Measurements from ENCODE around the gene LYZL4.

The LYZL4 gene

GRCh38 chr3:42434777-42435380, 24.5 kb upstream of the LYZL4 start:
- Histone ChIP-seq H2AK5ac (ENCODE audit: low read length) (no peak overlapping the region), H3K23ac (ENCODE audit: low read length) (no peak overlapping the region), H3K9ac (ENCODE audit: low read length) (no peak overlapping the region), H3K36me3 (ENCODE audit: control insufficient read depth, insufficient read depth, low read length) (no peaks in the 10 kb centered on the region), H3K79me1 (ENCODE audit: low read length) (no peaks in the 10 kb centered on the region), H3K4me3 (ENCODE audit: low read length) (no peak overlapping the region), H3K4me2 (ENCODE audit: low read length) (no peak overlapping the region), H2BK5ac (ENCODE audit: low read length) (no peak overlapping the region), H4K8ac (ENCODE audit: low read depth, low read length) (no peak overlapping the region), H3K18ac (ENCODE audit: low read length) (no peak overlapping the region), H3K4me1 (ENCODE audit: control insufficient read depth, low read depth, low read length) (no peaks in the 10 kb centered on the region), H3K27me3 (ENCODE audit: insufficient read depth, low read length, poor library complexity) (no peaks in the 10 kb centered on the region), H3K4ac (ENCODE audit: low read depth, low read length) (no peak overlapping the region), H2BK120ac (ENCODE audit: low read depth, low read length) (no peak overlapping the region), H3K56ac (ENCODE audit: low read length) (no peak overlapping the region), H3K79me2 (ENCODE audit: control insufficient read depth, insufficient read depth, low read length) (no peaks in the 10 kb centered on the region), H2BK15ac (replicated peaks; ENCODE audit: low read depth) (no peak overlapping the region), H4K5ac (ENCODE audit: low read length) (no peak overlapping the region), H3K27ac (ENCODE audit: low read depth, low read length) (no peak overlapping the region)
- DNase-seq = no peak
- WGBS (ENCODE audit: extremely low coverage, insufficient coverage, low lambda C conversion rate) = no CpG with 5 or more reads among the region's 5 CpGs

GRCh38 chr3:42432485-42432884, 22.1 kb upstream of the LYZL4 start:
- no peak overlapping the region for H3K9ac ChIP-seq (ENCODE audit: low read length)
- H3K36me3 ChIP-seq (ENCODE audit: control insufficient read depth, insufficient read depth, low read length) = no peaks in the 10 kb centered on the region
- H3K27ac ChIP-seq (ENCODE audit: low read depth, low read length) = no peak overlapping the region
- H3K4me2 ChIP-seq (ENCODE audit: low read length) = no peak overlapping the region
- no peak overlapping the region for H3K4me3 ChIP-seq (ENCODE audit: low read length)
- H3K23ac ChIP-seq (ENCODE audit: low read length) = no peak overlapping the region
- no peaks in the 10 kb centered on the region for H3K4me1 ChIP-seq (ENCODE audit: control insufficient read depth, low read depth, low read length)
- H3K27me3 ChIP-seq (ENCODE audit: insufficient read depth, low read length, poor library complexity) = no peaks in the 10 kb centered on the region
- H4K8ac ChIP-seq (ENCODE audit: low read depth, low read length) = no peak overlapping the region
- H2BK15ac ChIP-seq (replicated peaks; ENCODE audit: low read depth) = no peak overlapping the region
- H3K18ac ChIP-seq (ENCODE audit: low read length) = no peak overlapping the region
- no peak overlapping the region for H3K56ac ChIP-seq (ENCODE audit: low read length)
- H3K79me1 ChIP-seq (ENCODE audit: low read length) = no peaks in the 10 kb centered on the region
- no peak overlapping the region for H3K4ac ChIP-seq (ENCODE audit: low read depth, low read length)
- H4K5ac ChIP-seq (ENCODE audit: low read length) = no peak overlapping the region
- H2BK120ac ChIP-seq (ENCODE audit: low read depth, low read length) = no peak overlapping the region
- H2AK5ac ChIP-seq (ENCODE audit: low read length) = no peak overlapping the region
- no CpG with 5 or more reads among the region's 2 CpGs for WGBS (ENCODE audit: extremely low coverage, insufficient coverage, low lambda C conversion rate)
- DNase-seq = no peak
- H2BK5ac ChIP-seq (ENCODE audit: low read length) = no peak overlapping the region
- H3K79me2 ChIP-seq (ENCODE audit: control insufficient read depth, insufficient read depth, low read length) = no peaks in the 10 kb centered on the region

GRCh38 chr3:42430781-42431532, 20.5 kb upstream of the LYZL4 start:
- H3K36me3 ChIP-seq (ENCODE audit: control insufficient read depth, insufficient read depth, low read length) = no peaks in the 10 kb centered on the region

GRCh38 chr3:42428830-42429229, 18.4 kb upstream of the LYZL4 start:
- Histone ChIP-seq H3K79me2 (ENCODE audit: control insufficient read depth, insufficient read depth, low read length) (no peaks in the 10 kb centered on the region), H3K36me3 (ENCODE audit: control insufficient read depth, insufficient read depth, low read length) (no peaks in the 10 kb centered on the region), H3K27ac (ENCODE audit: low read depth, low read length) (no peak overlapping the region), H3K23ac (ENCODE audit: low read length) (no peak overlapping the region), H3K4me1 (ENCODE audit: control insufficient read depth, low read depth, low read length) (no peaks in the 10 kb centered on the region), H2AK5ac (ENCODE audit: low read length) (no peak overlapping the region), H2BK15ac (replicated peaks; ENCODE audit: low read depth) (no peak overlapping the region), H2BK5ac (ENCODE audit: low read length) (no peak overlapping the region), H4K5ac (ENCODE audit: low read length) (no peak overlapping the region), H4K8ac (ENCODE audit: low read depth, low read length) (no peak overlapping the region), H3K56ac (ENCODE audit: low read length) (no peak overlapping the region), H2BK120ac (ENCODE audit: low read depth, low read length) (no peak overlapping the region), H3K27me3 (ENCODE audit: insufficient read depth, low read length, poor library complexity) (no peaks in the 10 kb centered on the region), H3K4ac (ENCODE audit: low read depth, low read length) (no peak overlapping the region), H3K18ac (ENCODE audit: low read length) (no peak overlapping the region), H3K4me2 (ENCODE audit: low read length) (no peak overlapping the region), H3K4me3 (ENCODE audit: low read length) (no peak overlapping the region), H3K79me1 (ENCODE audit: low read length) (no peaks in the 10 kb centered on the region), H3K9ac (ENCODE audit: low read length) (no peak overlapping the region)
- no peak for DNase-seq
- no CpG with 5 or more reads among the region's 2 CpGs for WGBS (ENCODE audit: extremely low coverage, insufficient coverage, low lambda C conversion rate)

More at GRCh38 chr3:42430781-42431532, 20.5 kb upstream of the LYZL4 start:
- H2BK120ac ChIP-seq (ENCODE audit: low read depth, low read length) = no peak overlapping the region
- no peak overlapping the region for H3K4me2 ChIP-seq (ENCODE audit: low read length)
- no peak overlapping the region for H2AK5ac ChIP-seq (ENCODE audit: low read length)
- no CpG with 5 or more reads among the region's 7 CpGs for WGBS (ENCODE audit: extremely low coverage, insufficient coverage, low lambda C conversion rate)
- no peak for DNase-seq
- no peak overlapping the region for H4K5ac ChIP-seq (ENCODE audit: low read length)
- no peak overlapping the region for H3K4me3 ChIP-seq (ENCODE audit: low read length)
- H3K56ac ChIP-seq (ENCODE audit: low read length) = no peak overlapping the region
- H3K27ac ChIP-seq (ENCODE audit: low read depth, low read length) = no peak overlapping the region
- no peak overlapping the region for H4K8ac ChIP-seq (ENCODE audit: low read depth, low read length)
- H3K18ac ChIP-seq (ENCODE audit: low read length) = no peak overlapping the region
- H3K9ac ChIP-seq (ENCODE audit: low read length) = no peak overlapping the region
- no peak overlapping the region for H2BK5ac ChIP-seq (ENCODE audit: low read length)
- H3K79me1 ChIP-seq (ENCODE audit: low read length) = no peaks in the 10 kb centered on the region
- H3K23ac ChIP-seq (ENCODE audit: low read length) = no peak overlapping the region
- H2BK15ac ChIP-seq (replicated peaks; ENCODE audit: low read depth) = no peak overlapping the region
- H3K4me1 ChIP-seq (ENCODE audit: control insufficient read depth, low read depth, low read length) = no peaks in the 10 kb centered on the region
- H3K27me3 ChIP-seq (ENCODE audit: insufficient read depth, low read length, poor library complexity) = no peaks in the 10 kb centered on the region
- H3K79me2 ChIP-seq (ENCODE audit: control insufficient read depth, insufficient read depth, low read length) = no peaks in the 10 kb centered on the region
- H3K4ac ChIP-seq (ENCODE audit: low read depth, low read length) = no peak overlapping the region

- Histone ChIP-seq H3K79me2 (ENCODE audit: control insufficient read depth, insufficient read depth, low read length) (no peaks in the 10 kb centered on the region), H2BK15ac (replicated peaks; ENCODE audit: low read depth) (no peak overlapping the region), H4K8ac (ENCODE audit: low read depth, low read length) (no peak overlapping the region), H3K36me3 (ENCODE audit: control insufficient read depth, insufficient read depth, low read length) (no peaks in the 10 kb centered on the region), H4K5ac (ENCODE audit: low read length) (no peak overlapping the region), H3K18ac (ENCODE audit: low read length) (no peak overlapping the region), H2BK120ac (ENCODE audit: low read depth, low read length) (no peak overlapping the region), H2BK5ac (ENCODE audit: low read length) (no peak overlapping the region), H3K9ac (ENCODE audit: low read length) (no peak overlapping the region), H3K23ac (ENCODE audit: low read length) (no peak overlapping the region), H3K4me2 (ENCODE audit: low read length) (no peak overlapping the region), H3K4me3 (ENCODE audit: low read length) (no peak overlapping the region), H3K79me1 (ENCODE audit: low read length) (no peaks in the 10 kb centered on the region), H3K27me3 (ENCODE audit: insufficient read depth, low read length, poor library complexity) (no peaks in the 10 kb centered on the region), H3K4me1 (ENCODE audit: control insufficient read depth, low read depth, low read length) (no peaks in the 10 kb centered on the region), H3K56ac (ENCODE audit: low read length) (no peak overlapping the region), H3K4ac (ENCODE audit: low read depth, low read length) (no peak overlapping the region), H3K27ac (ENCODE audit: low read depth, low read length) (no peak overlapping the region), H2AK5ac (ENCODE audit: low read length) (no peak overlapping the region)
- no CpG with 5 or more reads among the region's 7 CpGs for WGBS (ENCODE audit: extremely low coverage, insufficient coverage, low lambda C conversion rate)
- DNase-seq = no peak
Measured at GRCh38 chr3:42425736-42426407, 15.5 kb upstream of the LYZL4 start.
